ENCODE results near the gene CERS6.

DNA sequence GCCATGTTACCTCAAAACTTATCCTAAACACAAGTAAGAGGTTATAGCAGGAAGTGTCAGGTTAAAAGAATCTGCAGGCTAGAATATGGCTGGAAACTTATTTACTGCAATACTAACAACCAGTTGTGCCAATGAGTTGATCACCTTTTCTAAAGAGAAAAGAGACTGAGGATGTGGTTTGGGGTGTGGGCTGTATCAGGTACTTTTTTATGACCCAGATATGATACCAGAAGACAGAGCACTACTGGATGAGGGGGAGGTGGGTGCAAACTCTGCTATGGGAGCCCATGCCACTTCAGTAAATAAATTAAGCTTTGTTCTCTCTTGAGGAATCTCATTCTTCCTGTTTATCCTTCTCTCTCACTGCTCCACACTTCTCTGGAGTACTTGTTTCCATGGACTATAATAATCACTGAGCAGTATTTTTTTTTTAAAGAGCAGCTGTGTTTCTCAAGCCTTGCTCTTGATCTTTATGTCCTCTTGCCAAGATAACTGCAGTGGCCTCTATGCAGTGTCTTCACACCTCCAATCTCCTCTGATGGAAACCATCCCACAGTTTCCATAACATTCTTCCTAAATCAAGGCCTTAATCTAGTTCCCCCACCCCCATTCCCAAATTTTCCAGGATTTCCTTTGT lies 295.1 kb downstream of the CERS6 start:
- TF ChIP-seq EZH2phosphoT487 (IDR thresholded peaks at IDR 0.05; ENCODE audit: low read depth, severe bottlenecking, unreplicated experiment) (no peak), EZH2 (IDR thresholded peaks at IDR 0.05; ENCODE audit: borderline replicate concordance) (no peak)
- TF ChIP-seq, protein P1, sequence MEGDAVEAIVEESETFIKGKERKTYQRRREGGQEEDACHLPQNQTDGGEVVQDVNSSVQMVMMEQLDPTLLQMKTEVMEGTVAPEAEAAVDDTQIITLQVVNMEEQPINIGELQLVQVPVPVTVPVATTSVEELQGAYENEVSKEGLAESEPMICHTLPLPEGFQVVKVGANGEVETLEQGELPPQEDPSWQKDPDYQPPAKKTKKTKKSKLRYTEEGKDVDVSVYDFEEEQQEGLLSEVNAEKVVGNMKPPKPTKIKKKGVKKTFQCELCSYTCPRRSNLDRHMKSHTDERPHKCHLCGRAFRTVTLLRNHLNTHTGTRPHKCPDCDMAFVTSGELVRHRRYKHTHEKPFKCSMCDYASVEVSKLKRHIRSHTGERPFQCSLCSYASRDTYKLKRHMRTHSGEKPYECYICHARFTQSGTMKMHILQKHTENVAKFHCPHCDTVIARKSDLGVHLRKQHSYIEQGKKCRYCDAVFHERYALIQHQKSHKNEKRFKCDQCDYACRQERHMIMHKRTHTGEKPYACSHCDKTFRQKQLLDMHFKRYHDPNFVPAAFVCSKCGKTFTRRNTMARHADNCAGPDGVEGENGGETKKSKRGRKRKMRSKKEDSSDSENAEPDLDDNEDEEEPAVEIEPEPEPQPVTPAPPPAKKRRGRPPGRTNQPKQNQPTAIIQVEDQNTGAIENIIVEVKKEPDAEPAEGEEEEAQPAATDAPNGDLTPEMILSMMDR (IDR thresholded peaks at IDR 0.05; ENCODE audit: poor library complexity): no peak
